ENCODE results near the gene CCDC71L. TPM values are rescaled to one million over a fixed set of nuclear protein-coding genes. Genes with fewer than 3 reads are reported as not detected.

The CCDC71L gene
- total and polyA plus RNA-seq, 2 of the 4 experiments (the other 2 are of a cell fraction) = 19.7 to 20.6 TPM

DNA sequence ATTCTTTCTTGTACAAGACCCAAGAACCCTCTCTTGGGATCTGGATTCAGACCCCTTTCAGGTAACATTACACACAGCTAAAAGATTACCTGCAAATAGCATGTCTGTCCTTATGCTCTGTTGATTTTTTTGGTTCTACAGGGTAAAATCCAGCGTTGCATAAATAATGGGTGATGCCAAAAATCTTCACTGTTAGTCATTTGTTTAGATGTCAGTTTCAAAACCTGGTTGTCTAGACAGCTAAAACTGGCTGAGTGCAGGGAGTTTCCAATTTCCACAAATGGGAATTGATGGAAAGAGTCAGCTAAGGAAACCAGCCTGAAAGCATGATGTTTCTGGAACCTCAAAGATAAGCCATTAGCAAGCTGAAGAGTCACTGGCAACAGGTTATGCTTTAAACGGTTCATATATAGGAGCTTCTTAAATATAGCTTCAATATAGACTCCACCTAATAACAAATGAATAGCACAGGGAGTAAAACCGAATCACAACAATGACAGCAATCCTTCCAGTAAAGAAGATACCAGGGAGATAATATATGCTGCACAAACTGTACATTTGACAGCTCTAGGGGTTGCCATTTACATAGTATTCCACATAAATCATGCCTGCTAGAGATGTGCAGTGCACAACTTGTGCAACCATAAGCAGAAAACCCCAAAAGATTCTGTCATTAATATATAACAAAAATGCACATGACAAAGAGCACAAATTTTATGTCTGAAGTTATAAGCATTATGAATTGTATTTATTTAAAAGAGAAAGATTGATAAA lies 20.4 kb downstream of the CCDC71L start:
- H4K91ac ChIP-seq (ENCODE audit: insufficient read depth, low read depth, low read length) = no peak overlapping the region
- H4K5ac ChIP-seq (ENCODE audit: low read depth, low read length) = no peak overlapping the region
- CTCF ChIA-PET = interaction anchor here (0.8 to 2.4 kb wide), 2 partner anchors 11 to 96 kb away, joined by 4 to 11 read pairs; no protein-coding TSS in a partner anchor
- H3K4me1 ChIP-seq (ENCODE audit: control insufficient read depth, insufficient read depth, low read length) = peaks cover 2% of the 10 kb centered on the region; the same call in 1 of the 2 replicates
- no peak overlapping the region for H3K18ac ChIP-seq (ENCODE audit: low read depth, low read length)
- H3K79me1 ChIP-seq (ENCODE audit: low read depth in 1 of 2, low read length in 2 of 2) = no peaks in the 10 kb centered on the region; a peak in 1 of 4 replicates
- ATAC-seq (ENCODE audit: low read depth) (peak; percentile 62), DNase-seq (peak; percentile 81)
- H2BK120ac ChIP-seq (ENCODE audit: low read depth, low read length) = 0 out of 2 replicates have a peak overlapping the region, but pooled peaks have one; percentile 16
- no peak overlapping the region for H2AFZ ChIP-seq (replicated peaks; ENCODE audit: low read length, poor library complexity)
- WGBS, 2 experiments (ENCODE audit: extremely low coverage in 2 of 2, insufficient read length in 1 of 2) = 20% methylated on average over 1 of the region's 3 CpGs; no CpG with 5 or more reads in 1 of the 2 experiments
- H3K4me3 ChIP-seq (ENCODE audit: insufficient read depth, low read depth, low read length) = no peak overlapping the region
- H3K9me1 ChIP-seq (ENCODE audit: insufficient read depth, low read length) = no peaks in the 10 kb centered on the region
- 0 out of 2 replicates have a peak overlapping the region, but pooled peaks have one; percentile 18 for H3K23ac ChIP-seq (ENCODE audit: low read depth, low read length)
- no peak overlapping the region for H2AK5ac ChIP-seq (ENCODE audit: low read depth, low read length)
- POLR2A ChIA-PET (ENCODE audit: unreplicated experiment) = no interaction called here
- intact Hi-C loops (cut with micrococcal nuclease) (no loop called here), dilution Hi-C loops (cut with HindIII; ENCODE audit: low sequenced_read_pairs, unreplicated experiment) (no loop called here), in situ Hi-C loops (cut with MboI; ENCODE audit: low sequenced_read_pairs) (no loop called here)
- H3K4ac ChIP-seq (ENCODE audit: low read depth, low read length) = no peak overlapping the region; the same call in 1 of the 2 replicates
- no peaks in the 10 kb centered on the region for H4K20me1 ChIP-seq (ENCODE audit: insufficient read depth, low read length)
- peak overlapping the region; percentile 20 for H2BK5ac ChIP-seq (ENCODE audit: low read depth, low read length, poor library complexity, severe bottlenecking)
- no peaks in the 10 kb centered on the region for H3K27me3 ChIP-seq (ENCODE audit: control insufficient read depth, insufficient read depth, low read length)
- H2BK20ac ChIP-seq (ENCODE audit: low read depth, low read length) = 0 out of 2 replicates have a peak overlapping the region, but pooled peaks have one; percentile 2
- H3K9ac ChIP-seq (ENCODE audit: low read depth, low read length) = no peak overlapping the region
- H2AK9ac ChIP-seq (replicated peaks; ENCODE audit: low read depth, low read length, poor library complexity) = no peak overlapping the region
- no TSS peak for BruUV-seq (replicated peaks)
- H2BK15ac ChIP-seq (ENCODE audit: low read depth, low read length) = no peak overlapping the region
- no peak overlapping the region for H3K56ac ChIP-seq (ENCODE audit: extremely low read depth, insufficient read depth, low read length)
- peak overlapping the region; percentile 37; the same call in 1 of the 2 replicates for H3K4me2 ChIP-seq (ENCODE audit: low read depth, low read length)
- H3K36me3 ChIP-seq (ENCODE audit: control insufficient read depth, insufficient read depth, low read length) = no peaks in the 10 kb centered on the region
- H3K9me3 ChIP-seq (ENCODE audit: control insufficient read depth, insufficient read depth, low read length) = no peaks in the 10 kb centered on the region
- 0 out of 2 replicates have a peak overlapping the region, but pooled peaks have one; percentile 33 for H3K14ac ChIP-seq (replicated peaks; ENCODE audit: low read depth, low read length)
- H4K8ac ChIP-seq (ENCODE audit: low read depth in 2 of 2, low read length in 2 of 2) = no peak overlapping the region
- no peak overlapping the region for H3K27ac ChIP-seq (ENCODE audit: insufficient read depth, low read length)
- no peak for TF ChIP-seq NFE2L2 (IDR thresholded peaks at IDR 0.05; ENCODE audit: low read depth, low read length)
- TF ChIP-seq, protein P1, sequence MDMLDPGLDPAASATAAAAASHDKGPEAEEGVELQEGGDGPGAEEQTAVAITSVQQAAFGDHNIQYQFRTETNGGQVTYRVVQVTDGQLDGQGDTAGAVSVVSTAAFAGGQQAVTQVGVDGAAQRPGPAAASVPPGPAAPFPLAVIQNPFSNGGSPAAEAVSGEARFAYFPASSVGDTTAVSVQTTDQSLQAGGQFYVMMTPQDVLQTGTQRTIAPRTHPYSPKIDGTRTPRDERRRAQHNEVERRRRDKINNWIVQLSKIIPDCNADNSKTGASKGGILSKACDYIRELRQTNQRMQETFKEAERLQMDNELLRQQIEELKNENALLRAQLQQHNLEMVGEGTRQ (IDR thresholded peaks at IDR 0.05; ENCODE audit: low read depth, low read length) = no peak
- no peak for TF ChIP-seq BHLHE40 (IDR thresholded peaks at IDR 0.05; ENCODE audit: low read depth, low read length)
- TF ChIP-seq MAZ (IDR thresholded peaks at IDR 0.05; ENCODE audit: borderline replicate concordance, low read depth, low read length) = no peak
- peak; percentile 68; the same call in 1 of the 2 replicates for TF ChIP-seq FOS (IDR thresholded peaks at IDR 0.05; ENCODE audit: low read depth, low read length)
- no peak for TF ChIP-seq RCOR1 (IDR thresholded peaks at IDR 0.05; ENCODE audit: insufficient replicate concordance, low read length)
- TF ChIP-seq POLR2A (IDR thresholded peaks at IDR 0.05; ENCODE audit: low read depth, low read length) = no peak
- TF ChIP-seq MAFK (IDR thresholded peaks at IDR 0.05; ENCODE audit: low read depth, low read length) = no peak
- no peak for TF ChIP-seq RFX5 (IDR thresholded peaks at IDR 0.05; ENCODE audit: low read depth, low read length)
- TF ChIP-seq, protein P2, sequence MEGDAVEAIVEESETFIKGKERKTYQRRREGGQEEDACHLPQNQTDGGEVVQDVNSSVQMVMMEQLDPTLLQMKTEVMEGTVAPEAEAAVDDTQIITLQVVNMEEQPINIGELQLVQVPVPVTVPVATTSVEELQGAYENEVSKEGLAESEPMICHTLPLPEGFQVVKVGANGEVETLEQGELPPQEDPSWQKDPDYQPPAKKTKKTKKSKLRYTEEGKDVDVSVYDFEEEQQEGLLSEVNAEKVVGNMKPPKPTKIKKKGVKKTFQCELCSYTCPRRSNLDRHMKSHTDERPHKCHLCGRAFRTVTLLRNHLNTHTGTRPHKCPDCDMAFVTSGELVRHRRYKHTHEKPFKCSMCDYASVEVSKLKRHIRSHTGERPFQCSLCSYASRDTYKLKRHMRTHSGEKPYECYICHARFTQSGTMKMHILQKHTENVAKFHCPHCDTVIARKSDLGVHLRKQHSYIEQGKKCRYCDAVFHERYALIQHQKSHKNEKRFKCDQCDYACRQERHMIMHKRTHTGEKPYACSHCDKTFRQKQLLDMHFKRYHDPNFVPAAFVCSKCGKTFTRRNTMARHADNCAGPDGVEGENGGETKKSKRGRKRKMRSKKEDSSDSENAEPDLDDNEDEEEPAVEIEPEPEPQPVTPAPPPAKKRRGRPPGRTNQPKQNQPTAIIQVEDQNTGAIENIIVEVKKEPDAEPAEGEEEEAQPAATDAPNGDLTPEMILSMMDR (conservative IDR thresholded peaks at IDR 0.05; ENCODE audit: low read depth, low read length) = no peak
- no peak for TF ChIP-seq RAD21 (IDR thresholded peaks at IDR 0.05; ENCODE audit: low read length)
- TF ChIP-seq CHD1 (IDR thresholded peaks at IDR 0.05; ENCODE audit: low read depth, low read length) = no peak
- no peak for TF ChIP-seq MXI1 (IDR thresholded peaks at IDR 0.05; ENCODE audit: borderline replicate concordance, low read depth, low read length)
- peak; percentile 67; the same call in 1 of the 2 replicates for TF ChIP-seq CEBPB (IDR thresholded peaks at IDR 0.05; ENCODE audit: low read depth, low read length)

Data from IMR-90 (cell line).